ENCODE data around the gene IFNLR1. TPM values are rescaled to one million over a fixed set of nuclear protein-coding genes. Genes with fewer than 3 reads are reported as not detected.

Gene IFNLR1
- polyA plus RNA-seq, 3 donors, result not detected

DNA sequence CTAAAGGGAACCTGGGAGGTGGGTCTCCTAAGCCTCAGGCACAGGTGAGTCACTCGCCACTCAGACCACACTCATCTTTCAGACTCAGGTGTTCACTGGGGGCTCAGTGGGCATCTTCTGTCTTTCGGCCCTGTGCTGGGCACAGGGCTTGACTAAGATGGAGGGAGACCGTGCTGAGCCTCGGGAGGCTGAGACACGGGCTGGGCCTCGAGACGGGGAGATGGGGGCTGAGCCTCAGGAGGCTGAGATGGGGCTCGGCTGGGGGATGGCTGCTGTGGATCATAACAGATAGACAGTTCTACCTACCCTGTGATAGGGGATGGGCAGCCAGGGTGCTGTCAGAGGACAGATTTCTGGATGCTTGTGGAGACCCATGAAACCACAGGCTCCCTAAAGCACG lies 15.5 kb upstream of the IFNLR1 start:
- Histone ChIP-seq H4K20me1 (ENCODE audit: insufficient read depth, low read length) (no peaks in the 10 kb centered on the region), H2AFZ (ENCODE audit: insufficient read depth, low read depth, low read length, poor library complexity, severe bottlenecking) (no peak overlapping the region), H3K27me3 (ENCODE audit: control insufficient read depth in 2 of 2, insufficient read depth in 2 of 2, low read length in 2 of 2) (no peaks in the 10 kb centered on the region), H3K9ac (ENCODE audit: insufficient read depth, low read length, poor library complexity, severe bottlenecking) (no peak overlapping the region), H3K9me3 (replicated peaks in 1 of 2; ENCODE audit: control insufficient read depth in 1 of 2, insufficient read depth in 1 of 2, low read length in 2 of 2) (no peaks in the 10 kb centered on the region), H3K36me3 (replicated peaks in 1 of 2; ENCODE audit: control insufficient read depth in 1 of 2, insufficient read depth in 2 of 2, low read length in 2 of 2) (no peaks in the 10 kb centered on the region), H3K4me1 (ENCODE audit: control insufficient read depth in 1 of 2, insufficient read depth in 2 of 2, low read length in 2 of 2) (peaks cover 12 to 14% of the 10 kb centered on the region in 2 donors), H3K27ac (ENCODE audit: low read depth in 1 of 2, low read length in 2 of 2) (no peak overlapping the region), H3K79me2 (ENCODE audit: insufficient read depth, low read length) (no peaks in the 10 kb centered on the region), H3K4me2 (replicated peaks; ENCODE audit: extremely low read depth, low read length, poor library complexity, severe bottlenecking) (no peak overlapping the region), H3K4me3 (replicated peaks in 1 of 3; ENCODE audit: low read depth in 2 of 3, low read length in 3 of 3) (no peak overlapping the region)
- H3K9me3 Mint-ChIP-seq, result no peaks in the 10 kb centered on the region
- no peak overlapping the region for H3K27ac Mint-ChIP-seq
- peaks cover 11% of the 10 kb centered on the region for H3K4me1 Mint-ChIP-seq
- H3K27me3 Mint-ChIP-seq (ENCODE audit: low read depth in 3 of 3), result peaks cover 6 to 7% (median 6%) of the 10 kb centered on the region in 3 donors
- H3K36me3 Mint-ChIP-seq, result no peaks in the 10 kb centered on the region
- 96% methylated on average over 8 of the region's 9 CpGs for WGBS (ENCODE audit: insufficient coverage)
- no peak overlapping the region for H3K4me3 Mint-ChIP-seq
- intact Hi-C loops (cut with micrococcal nuclease), result loop anchor here in 1 of 2 donors (2.0 kb wide), 1 partner anchor 188 kb away; no protein-coding TSS in a partner anchor
- no peak for DNase-seq
- TF ChIP-seq CTCF (IDR thresholded peaks at IDR 0.05), result no peak

DNA sequence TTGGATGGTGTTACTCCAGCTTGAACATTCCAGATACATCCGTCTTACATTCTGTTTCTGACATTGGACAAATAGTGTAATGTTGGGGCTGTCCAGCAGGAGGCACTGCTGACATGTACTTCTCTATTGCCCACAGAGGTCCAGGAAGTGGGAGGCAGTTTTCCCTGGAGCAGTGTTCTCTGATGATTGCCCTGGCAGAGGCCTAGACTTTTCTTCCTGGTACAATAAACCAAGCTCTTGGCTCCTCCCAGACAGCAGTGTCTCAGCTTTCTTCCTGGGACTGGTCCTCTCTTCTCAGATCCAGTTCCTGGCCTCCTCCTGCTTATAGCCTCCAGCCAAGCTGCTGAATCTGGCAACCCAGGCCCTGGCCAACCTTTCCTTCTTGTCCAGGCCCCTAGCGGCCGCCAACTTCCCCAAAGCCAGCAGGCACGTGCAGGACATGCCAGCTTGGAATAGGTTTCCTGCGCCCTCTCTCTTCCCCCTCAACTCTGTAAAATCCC lies 14.9 kb upstream of the IFNLR1 start:
- Mint-ChIP-seq H3K27ac (no peak overlapping the region), H3K4me1 (peaks cover 17% of the 10 kb centered on the region), H3K4me3 (no peak overlapping the region), H3K36me3 (no peaks in the 10 kb centered on the region), H3K9me3 (no peaks in the 10 kb centered on the region), H3K27me3 (ENCODE audit: low read depth in 3 of 3) (peaks cover 4 to 6% (median 6%) of the 10 kb centered on the region in 3 donors)
- WGBS (ENCODE audit: insufficient coverage), result 74% methylated on average over 4 of the region's 5 CpGs
- H3K4me2 ChIP-seq (replicated peaks; ENCODE audit: extremely low read depth, low read length, poor library complexity, severe bottlenecking), result no peak overlapping the region
- no peak overlapping the region for H3K4me3 ChIP-seq (replicated peaks in 1 of 3; ENCODE audit: low read depth in 2 of 3, low read length in 3 of 3)
- no peaks in the 10 kb centered on the region for H3K27me3 ChIP-seq (ENCODE audit: control insufficient read depth in 2 of 2, insufficient read depth in 2 of 2, low read length in 2 of 2)
- no peak overlapping the region for H3K9ac ChIP-seq (ENCODE audit: insufficient read depth, low read length, poor library complexity, severe bottlenecking)
- no peak overlapping the region for H3K27ac ChIP-seq (ENCODE audit: low read depth in 1 of 2, low read length in 2 of 2)
- intact Hi-C loops (cut with micrococcal nuclease), result loop anchor here in 1 of 2 donors (2.0 kb wide), 1 partner anchor 189 kb away; no protein-coding TSS in a partner anchor
- H3K79me2 ChIP-seq (ENCODE audit: insufficient read depth, low read length), result no peaks in the 10 kb centered on the region
- H2AFZ ChIP-seq (ENCODE audit: insufficient read depth, low read depth, low read length, poor library complexity, severe bottlenecking), result no peak overlapping the region
- H4K20me1 ChIP-seq (ENCODE audit: insufficient read depth, low read length), result no peaks in the 10 kb centered on the region
- no peaks in the 10 kb centered on the region for H3K9me3 ChIP-seq (replicated peaks in 1 of 2; ENCODE audit: control insufficient read depth in 1 of 2, insufficient read depth in 1 of 2, low read length in 2 of 2)
- peak; percentile 85 for TF ChIP-seq CTCF (IDR thresholded peaks at IDR 0.05)
- DNase-seq, result peak; percentile 32 to 65 (median 53)
- peaks cover 18 to 19% of the 10 kb centered on the region in 2 donors for H3K4me1 ChIP-seq (ENCODE audit: control insufficient read depth in 1 of 2, insufficient read depth in 2 of 2, low read length in 2 of 2)
- H3K36me3 ChIP-seq (replicated peaks in 1 of 2; ENCODE audit: control insufficient read depth in 1 of 2, insufficient read depth in 2 of 2, low read length in 2 of 2), result no peaks in the 10 kb centered on the region

Data from CD14-positive monocyte (primary cell).